Measurements from ENCODE around the gene SACS.
"Not testable (repeated sequence)": the region's sequence is repeated elsewhere in the genome, so short reads cannot be mapped to it uniquely, and the experiment has no call there.

Gene SACS

DNA sequence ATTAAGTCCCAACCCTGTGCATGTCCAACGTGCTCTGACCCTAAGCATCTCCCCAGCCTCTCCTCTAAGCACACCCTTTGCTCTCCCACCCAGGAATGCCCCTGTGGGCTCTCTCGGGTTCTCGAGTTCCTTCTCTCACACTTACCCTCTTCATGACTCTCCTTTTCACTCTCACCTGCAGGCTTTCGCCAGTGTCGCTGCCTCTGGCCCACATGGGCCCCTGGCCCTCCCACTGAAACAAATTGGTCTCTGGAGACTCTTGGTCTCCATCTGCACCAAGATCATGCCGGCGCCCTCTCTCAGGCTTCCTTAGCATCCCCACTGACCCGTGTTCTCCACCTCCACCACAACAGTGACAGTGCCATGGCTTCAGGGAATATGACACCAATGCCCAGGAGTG is 19.6 kb upstream of the SACS start:
- no peak for DNase-seq

DNA sequence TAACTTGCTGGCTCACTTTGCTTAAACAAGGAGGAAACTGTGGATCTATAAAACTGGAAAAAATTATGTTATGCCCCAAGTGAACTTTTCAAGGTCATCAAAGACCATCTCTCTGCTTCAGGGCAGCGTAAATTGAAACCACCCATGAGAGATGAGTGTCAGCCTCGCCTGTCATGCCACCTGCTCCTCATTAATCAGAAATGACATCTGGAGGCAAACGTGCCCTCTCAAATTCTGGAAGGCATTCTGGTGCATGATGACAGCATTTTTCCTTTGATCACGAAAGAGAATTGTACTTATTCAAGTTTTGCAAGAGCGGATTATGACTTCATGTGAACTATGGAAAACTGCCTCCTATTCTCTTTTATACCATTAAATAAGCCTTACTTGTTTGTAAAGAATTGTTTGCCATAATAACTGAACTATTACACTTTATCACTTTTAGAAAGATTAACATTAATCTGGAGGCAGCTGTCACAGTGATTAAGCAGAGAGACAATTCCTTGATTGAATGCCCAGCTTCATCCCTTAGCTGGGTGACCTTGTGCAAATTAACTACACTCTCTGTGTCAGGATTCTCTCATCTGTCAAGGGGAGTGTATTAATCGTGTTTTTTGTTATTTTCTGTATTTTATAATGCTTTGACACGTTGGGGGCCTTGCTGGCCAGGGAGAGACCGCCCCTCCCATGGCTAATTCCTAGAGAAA is 17.0 kb upstream of the SACS start:
- no peak for DNase-seq

DNA sequence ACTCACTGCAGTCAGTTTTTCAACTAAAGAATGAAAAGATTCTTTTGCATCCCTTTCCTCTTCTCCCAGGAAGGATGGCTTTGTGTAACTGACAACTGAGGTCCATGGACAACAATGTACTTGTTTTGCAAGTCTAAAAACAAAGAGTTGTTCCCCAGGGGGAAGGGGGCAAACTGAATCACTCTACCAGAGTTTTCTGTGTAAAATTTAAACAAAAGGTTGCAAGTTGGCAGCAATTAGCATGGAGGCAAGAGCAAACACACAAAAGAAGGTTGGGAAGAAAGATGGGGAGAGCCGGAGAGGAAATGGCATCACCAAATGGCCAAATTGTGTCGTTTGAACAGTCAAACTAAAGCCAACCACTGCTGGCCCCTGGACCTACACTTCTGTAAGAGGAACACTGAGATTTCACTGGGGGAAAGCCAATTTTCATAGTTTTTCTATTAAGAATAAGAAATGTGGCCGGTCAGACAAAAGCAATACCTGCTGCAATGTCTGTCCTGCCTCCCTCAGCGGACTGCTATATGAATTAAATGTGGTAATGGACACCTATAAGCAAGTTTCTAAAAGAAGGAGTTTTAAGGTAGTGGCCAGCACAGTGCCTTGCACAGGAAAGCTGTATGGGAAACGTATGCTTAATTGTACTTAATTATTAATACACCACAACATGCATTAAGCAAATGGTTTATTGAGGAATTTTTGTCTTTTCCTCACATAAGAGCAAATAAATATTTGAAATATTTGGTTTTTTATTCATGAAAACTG is 16.1 kb upstream of the SACS start:
- no peak for DNase-seq

DNA sequence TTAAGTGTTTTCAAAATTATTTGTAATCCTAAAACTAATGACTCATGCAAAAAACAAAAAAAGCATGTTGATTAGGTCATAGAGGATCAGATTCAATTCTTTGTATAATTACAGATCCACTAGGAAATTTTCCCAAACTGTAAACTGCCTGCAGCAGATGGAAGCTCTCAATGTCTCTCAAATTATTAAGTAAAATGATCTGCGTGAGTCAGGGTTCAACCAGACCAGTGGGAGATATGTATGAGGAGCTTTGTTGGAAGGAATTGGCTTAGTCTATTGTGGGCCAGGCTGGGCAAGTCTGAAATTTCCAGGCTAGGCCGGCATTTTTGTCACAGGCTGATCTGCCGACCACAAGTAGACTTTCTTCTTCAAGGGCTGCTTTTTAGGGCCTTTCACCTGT is 14.4 kb upstream of the SACS start:
- DNase-seq, result no peak

DNA sequence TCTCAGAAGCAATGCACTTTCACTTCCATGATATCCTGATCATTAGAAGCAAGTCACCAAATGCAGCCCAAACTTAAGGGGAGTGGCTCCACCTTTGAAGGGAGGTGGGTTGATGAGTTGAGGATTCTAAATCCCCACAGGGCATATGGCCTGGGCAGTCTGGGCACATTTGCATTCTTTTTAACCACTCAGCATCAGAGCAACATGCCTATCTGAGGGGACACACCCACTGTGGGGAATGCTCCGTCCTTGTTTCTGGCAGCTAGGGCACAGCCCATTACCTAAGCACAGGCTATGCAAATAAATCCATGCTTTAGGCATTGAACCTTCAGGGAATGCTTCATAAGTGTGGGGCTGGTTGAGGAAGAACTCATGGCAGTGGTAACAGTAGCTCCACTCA is 12.3 kb upstream of the SACS start:
- DNase-seq, result no peak

DNA sequence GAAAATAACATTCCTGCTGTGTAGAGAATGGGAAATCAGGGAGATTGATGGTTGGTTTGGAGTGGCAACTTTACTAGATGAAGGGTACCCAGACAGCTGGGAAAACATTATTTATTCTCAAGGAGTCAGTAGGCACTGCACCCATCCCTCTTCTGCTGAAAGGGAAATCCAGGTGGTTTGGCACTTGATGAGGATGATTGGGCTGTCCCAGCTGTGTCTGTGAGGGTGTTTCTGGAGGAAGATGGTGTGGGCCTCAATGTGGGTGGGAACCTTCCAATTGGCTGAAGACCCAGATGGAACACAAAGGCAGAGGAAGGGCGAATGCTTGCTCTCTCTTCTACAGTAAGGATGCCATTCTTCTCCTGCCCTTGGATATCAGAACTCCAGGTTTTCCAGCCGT is 10.4 kb upstream of the SACS start:
- DNase-seq, result no peak

DNA sequence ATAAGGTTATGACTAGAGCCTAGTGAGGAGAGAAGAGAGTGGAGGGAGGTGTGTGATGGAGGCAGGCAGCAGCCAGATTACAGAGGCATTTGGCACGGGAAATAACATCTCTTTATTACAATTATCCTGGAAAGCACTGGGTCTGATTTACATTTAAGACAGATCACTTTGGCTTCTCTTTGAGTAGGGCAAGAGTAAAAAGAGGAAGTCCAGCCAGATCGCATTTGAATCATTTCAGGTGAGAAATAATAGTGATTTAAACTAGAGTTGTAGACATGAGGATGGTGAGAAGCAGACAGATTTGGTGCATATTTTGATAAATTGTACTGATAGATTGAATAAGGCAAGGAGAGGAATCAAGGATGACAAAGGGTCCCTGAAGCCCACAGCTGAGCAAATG is 9.6 kb upstream of the SACS start:
- no peak for DNase-seq

DNA sequence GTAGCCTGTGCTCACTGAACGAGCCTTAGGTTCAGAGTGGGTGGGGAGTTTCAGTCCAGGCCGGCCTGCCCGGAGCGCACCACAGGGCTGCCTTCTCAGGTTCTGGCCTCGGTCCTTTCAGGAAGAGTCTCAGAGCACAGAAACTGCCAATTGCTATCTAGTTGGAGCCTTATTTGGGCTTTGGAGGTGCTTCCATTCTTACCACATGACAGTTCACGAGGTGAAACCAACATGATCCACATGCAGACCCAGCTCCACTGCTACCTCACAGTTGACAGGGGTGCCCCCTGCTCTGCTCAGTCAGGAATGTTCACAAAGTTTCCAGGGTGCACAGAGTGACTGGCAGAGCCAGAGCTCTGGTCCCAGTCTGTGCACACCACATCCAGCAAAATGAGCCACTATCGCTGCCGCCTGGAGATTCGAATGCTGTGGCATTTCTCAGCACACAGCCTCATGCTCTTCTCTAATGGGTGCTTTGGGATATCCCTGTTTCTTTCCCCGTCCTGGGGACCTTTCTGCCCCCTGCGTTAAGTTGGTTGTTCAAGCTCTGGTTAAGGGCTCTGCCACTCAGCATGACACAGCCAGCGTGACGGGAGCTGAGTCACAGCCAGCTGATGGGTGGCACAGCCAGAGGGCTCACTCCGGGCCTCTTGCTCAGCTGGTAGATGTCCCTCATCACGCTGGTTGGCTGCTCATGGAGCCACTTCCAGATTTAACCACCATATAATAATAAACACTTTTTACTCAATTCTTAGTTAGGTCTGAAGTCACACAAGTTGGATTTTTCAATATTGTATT is 7.5 kb upstream of the SACS start:
- DNase-seq, result no peak

DNA sequence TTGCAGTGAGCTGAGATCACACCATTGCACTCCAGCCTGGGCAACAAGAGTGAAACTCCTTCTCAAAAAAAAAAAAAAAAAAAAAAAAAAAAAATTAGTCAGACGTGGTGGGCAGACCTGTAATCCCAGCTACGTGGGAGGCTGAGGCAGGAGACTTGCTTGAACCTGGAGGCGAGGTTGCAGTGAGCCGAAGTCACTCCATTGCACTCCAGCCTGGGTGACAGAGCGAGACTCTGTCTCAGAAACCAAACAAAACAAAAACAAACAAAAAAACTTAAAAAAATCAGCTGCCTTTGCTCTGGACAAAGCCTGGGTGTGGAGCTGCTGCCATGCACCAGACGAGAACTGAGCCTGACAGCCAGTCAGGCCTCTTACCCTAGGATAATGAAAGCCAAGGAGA is 6.8 kb upstream of the SACS start:
- not testable (repeated sequence) for DNase-seq

DNA sequence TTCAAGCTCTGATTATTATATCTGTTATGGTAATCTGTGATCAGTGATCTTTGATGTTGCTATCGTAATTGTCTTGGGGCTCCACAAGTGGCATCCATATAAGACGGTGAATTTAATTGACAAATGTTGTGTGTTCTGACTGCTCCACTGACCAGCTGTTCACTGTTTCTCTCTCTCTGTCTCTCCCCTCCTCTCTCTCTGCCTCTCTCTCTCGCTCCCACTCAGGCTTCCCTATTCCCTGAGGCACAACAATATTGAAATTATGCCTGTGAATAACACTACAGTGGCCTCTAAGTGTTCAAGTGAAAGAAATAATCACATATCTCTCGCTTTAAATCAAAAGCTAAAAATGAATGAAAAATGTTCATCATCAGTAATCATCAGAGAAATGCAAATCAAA is 4.4 kb upstream of the SACS start:
- no peak for DNase-seq

DNA sequence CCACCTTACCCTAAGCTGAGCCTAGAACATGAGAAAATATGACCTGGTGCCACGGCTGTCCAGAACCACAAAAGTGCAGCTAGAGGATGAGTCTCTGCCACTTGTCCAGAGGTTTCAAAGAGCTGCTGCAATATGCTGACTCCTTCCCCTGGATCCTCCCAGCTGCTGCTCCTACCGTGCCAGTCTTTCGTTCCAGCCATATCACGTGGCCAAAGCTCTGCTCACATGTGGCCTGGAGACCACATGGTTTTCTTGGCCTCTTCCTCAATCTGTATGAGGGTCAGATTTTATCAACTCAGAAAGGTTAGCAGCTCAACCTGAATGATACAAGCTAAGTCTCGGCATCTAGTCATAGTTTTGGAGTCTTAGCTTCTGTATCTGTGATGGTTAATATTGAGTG is 3.2 kb upstream of the SACS start:
- no peak for DNase-seq

DNA sequence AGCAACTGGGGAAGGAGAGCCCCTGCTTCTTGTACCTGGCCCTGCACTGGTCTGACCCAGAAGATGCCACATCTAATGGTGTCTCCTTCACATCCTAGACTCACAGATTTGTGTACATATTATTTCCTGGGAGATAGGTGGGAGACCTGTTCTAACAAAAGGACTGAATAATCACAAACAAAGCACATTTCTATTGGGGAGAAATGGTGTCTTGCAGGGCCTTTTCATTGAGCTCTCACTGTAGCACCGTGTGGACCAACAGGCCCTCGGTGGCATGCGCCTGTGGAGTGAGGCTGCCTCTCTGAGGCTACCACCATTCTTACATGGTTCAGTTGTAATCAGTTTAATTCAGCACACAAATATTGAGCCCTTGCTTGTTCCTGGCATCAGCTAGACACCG is 989 bp upstream of the SACS start:
- no peak for DNase-seq

DNA sequence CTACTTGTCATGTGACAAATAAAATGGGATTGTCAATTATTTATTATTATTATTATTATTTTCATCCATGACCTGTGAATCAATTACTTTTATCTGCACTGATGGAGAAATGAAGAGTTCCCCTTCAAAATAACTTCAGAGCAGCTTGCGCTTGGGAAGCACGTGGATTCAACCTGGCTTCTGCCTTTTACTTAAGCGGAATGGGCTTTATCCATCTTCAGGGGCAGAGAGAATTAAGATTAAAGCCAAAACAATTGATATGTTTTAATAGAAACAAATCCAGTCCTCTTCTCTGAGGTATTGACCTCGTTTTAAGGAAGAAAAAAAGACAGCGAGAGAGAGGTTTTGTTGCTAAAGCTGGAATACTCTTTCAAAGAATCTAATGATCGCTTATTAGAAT is 876 bp downstream of the SACS start:
- DNase-seq, result no peak

DNA sequence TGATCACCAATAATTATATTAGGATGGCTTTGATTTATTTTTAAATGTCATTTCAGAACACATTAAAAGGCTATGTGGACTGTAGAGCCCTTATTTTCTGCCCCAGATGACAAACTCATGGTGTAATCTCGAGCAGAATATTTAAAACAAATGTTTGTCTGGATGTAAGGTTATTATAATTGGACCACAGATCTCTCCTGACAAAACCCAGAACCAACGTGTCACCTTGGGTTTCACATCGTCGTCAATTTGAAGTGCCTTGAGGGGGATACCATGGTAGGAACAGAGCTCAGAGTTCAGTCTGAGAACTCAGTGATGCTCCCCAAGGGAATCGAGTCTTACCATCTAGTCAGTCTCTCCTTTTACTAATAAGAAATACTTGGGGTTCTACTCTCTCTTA is 2.8 kb downstream of the SACS start:
- DNase-seq, result no peak

DNA sequence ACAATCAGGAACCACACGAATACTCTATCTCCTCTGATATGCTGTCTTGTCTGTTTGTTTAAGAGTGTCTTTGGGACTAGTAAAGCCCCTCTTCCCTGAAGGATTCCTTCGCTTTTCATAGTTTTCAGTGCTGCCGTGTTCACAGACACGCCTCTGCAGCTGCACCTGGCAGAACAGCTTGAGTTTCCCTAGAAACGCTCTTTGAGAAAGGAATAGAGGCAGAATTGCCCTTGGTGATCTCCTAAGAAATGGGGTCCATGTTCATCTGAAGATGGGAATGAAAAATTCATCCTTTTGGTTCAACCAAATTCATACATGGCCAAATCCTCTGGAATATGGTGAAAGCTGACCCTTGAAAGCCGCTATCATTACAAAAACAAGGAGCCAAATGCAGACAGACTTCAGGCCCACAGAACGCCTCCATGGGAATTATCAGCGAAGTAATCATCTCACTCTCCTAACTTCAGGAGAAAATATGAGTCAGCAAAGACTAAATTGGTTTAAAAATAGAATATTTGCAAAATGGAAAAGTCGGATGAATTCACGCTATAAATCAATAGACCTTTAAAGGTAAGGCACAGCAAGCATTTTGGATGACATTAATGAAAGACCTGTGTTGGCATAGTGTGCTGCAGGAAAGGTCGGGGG is 5.5 kb downstream of the SACS start:
- DNase-seq, result no peak

DNA sequence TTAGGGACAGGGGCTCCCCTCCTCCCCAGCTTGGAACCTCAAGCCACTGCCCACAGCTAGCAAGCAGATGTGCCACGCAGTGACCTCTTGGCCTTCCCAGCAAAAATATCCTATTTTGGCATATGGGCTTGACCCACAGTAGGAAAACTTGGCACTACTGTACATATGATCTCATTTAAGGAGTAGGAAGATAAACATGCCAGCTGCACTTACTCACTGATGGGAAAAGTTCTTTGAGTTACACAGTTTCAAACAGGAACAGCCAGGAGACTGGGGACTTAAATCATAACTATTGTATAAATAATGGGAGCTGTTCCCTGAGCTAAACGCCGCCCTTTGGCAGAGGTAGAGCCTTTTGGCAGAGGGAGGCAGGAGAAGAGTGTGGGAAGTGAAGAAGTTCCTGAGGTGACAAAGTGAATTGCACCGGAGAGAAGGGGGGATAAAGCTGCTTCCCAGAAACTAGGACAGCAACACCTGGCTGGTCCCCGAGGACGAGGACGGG is 6.1 kb downstream of the SACS start:
- DNase-seq, result no peak

DNA sequence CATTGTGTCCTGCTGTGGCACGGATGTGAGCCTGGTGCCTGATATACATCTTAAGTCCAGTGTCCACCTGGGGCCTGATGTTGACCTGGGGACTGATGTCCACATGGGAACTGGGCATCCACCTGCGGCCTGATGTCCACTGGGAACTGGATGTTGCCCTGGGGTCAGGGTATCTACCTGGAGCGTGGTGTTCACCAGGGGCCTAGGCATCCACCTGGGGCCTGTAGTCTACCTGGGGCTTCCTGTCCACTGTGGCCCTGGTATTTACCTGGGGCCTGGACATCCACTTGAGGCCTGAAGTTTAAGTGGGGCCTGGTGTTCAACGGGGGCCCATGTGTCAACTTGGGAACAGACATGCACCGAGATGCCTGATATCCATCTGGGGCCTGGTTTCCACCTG is 11.9 kb downstream of the SACS start:
- DNase-seq, result no peak

DNA sequence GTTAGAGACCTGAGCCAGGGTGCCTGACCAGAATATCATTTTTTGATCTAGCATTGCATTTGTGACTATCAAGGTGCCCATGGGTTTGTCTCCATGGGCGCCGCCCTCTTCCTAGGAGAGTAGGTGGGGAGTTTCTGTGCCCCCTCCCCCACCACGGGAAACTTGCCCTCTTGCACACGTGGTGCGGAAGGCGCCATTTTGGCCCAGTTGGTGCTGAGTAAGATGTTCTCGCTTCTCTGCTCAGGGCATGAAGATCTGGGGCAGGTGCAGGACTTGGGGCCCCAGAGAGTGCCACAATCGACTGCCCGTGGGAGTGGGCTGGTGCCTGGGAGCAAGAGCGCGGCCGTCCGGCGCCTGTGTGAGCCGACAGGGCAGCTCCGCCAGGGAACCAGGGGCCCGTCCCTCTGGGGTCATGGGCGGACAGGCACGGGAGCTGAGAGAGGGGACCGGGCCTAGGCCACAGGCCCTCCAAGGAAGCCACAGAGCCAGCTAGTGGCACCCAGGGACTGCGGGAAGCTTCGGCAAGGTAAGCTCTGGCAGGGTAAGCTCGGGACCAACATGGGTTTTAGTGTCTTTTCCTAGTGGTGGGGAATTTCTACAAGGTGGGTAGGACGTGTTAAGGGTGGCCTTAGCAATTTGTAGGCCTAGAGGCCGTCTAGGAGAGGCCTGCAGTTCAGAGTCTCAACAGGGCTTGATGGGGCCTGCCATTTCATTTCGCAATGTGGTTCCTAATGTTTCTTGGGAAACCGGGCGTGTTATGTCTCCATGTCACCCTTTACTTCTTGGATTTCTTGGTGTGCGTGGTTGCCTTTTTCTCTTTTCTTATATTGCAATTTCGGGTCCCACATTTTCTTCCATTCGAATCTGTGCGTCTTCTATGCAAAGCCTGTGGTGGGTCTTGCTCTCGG is 14.5 kb downstream of the SACS start:
- no peak for DNase-seq

DNA sequence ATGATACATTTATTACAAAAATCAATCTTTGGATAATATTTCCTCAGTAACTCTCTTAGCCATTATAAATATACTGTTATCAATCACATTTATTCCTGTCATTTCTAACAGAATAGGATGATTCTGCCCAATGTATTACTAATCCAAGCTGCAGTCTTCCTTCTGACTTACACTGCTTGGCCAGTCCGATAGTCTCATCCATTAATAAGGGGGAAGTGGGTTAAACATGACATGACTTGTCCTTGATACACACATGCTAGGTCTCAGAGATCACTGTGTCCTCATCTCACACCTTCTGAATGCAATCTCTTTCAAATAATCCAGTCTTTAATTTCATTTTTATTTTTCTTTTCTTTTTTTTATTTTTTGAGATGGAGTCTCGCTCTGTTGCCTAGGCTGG is 18.8 kb downstream of the SACS start:
- no peak for DNase-seq

DNA sequence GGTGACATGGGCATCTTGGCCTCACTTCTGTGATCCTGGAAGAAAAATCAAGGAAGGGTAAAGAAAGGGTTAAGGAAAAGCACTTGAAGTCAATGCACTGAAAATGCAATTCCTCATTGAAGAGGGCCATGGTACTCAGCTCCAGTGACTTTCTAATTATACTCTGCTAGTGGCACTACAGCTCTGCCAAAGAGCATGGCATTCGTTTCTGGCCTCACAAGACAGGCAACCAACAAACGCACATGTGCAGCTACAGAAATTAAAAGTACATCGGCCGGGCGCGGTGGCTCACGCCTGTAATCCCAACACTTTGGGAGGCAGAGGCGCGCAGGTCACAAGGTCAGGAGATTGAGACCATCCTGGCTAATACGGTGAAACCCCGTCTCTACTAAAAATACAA is 21.8 kb downstream of the SACS start:
- no peak for DNase-seq

DNA sequence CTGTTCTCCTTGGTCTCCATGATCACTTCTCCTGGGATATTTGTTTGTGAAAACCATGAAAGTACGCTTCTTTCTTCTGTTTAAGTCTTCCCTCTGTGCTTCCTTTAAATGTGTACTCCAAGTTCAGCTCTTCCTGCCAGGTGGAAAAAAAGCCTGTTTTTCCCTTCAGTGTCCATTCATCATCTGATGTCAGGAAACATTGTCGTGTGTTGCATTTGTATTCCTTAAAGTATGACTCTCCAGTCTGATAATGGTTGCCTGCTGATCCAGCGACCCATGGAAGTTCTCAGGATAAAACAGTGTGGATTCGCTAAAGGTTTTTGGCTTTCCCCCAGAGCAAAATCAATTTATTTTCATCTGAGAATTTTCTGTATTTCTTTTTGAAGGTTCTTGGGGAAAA is 22.3 kb downstream of the SACS start:
- no peak for DNase-seq

DNA sequence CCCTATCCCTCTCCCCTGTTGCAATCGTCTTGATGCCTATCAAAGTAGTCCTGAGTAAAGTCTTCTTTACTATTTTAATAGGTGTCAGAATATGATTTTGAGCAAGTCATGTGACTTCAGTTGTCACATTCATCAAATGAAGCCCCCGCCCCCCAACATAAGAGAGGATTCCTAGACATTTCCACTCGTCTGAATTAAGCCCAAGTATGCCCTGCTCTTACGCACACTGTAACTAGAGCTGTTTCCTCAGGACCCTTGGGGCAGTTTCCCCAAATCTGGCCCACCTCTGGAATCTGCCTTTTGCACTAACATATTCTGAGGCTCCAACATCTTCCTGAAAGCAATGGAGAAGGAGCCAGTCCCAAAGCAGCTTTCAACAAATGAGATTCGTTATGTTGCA is 25.5 kb downstream of the SACS start:
- no peak for DNase-seq

Data from stimulated activated CD4-positive, alpha-beta T cell treated with anti-CD3 and anti-CD28 coated beads, Interleukin-2, amount 100 ng/mL, for 24 hours (primary cell).